ENCODE measurements around the gene PSMB7.

DNA sequence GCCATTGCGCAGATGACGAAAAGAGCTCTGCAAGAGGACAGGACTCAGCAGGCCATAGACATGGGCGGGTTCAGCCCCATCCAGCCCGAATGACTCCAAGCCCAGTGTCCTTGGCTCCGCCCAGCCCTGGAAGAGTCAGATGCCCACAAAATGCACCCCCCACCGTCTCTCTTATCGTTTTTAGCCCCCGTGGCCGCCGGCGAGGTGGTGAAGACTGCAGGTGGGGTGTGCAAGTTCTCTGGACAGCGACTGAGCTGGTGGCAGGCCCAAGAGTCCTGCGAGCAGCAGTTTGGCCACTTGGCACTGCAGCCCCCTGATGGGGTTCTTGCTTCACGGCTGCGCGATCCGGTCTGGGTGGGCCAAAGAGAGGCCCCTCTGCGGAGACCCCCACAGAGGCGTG, 37.1 kb upstream of the PSMB7 start:
- TF ChIP-seq, protein P1, sequence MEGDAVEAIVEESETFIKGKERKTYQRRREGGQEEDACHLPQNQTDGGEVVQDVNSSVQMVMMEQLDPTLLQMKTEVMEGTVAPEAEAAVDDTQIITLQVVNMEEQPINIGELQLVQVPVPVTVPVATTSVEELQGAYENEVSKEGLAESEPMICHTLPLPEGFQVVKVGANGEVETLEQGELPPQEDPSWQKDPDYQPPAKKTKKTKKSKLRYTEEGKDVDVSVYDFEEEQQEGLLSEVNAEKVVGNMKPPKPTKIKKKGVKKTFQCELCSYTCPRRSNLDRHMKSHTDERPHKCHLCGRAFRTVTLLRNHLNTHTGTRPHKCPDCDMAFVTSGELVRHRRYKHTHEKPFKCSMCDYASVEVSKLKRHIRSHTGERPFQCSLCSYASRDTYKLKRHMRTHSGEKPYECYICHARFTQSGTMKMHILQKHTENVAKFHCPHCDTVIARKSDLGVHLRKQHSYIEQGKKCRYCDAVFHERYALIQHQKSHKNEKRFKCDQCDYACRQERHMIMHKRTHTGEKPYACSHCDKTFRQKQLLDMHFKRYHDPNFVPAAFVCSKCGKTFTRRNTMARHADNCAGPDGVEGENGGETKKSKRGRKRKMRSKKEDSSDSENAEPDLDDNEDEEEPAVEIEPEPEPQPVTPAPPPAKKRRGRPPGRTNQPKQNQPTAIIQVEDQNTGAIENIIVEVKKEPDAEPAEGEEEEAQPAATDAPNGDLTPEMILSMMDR (IDR thresholded peaks at IDR 0.05; ENCODE audit: low read length): no peak
- TF ChIP-seq EZH2 (optimal IDR thresholded peaks at IDR 0.05; ENCODE audit: low read depth, low read length) (no peak), EZH2phosphoT487 (IDR thresholded peaks at IDR 0.05; ENCODE audit: low read length) (no peak)

All from MM.1S (cell line).